Measurements from ENCODE around the gene SPEM1.

DNA sequence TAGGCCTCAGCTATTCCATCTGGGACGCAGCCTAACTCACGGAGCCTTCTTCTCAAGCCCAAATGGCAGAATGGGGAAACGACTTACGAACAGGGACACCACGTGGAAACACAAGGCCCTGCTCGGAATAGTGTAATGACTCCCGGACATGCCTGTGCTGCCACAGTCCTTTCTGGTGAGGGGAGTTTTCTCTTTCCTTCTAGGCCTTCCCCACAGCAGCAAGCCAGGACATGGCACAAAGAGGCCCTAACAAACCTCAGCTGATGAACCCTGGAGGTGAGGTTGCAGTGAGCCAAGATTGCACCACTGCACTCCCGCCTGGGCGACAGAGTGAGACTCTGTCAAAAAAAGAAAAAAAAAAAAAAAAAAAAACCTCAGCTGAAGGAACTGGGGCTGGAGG lies 44.0 kb downstream of the SPEM1 start:
- TF ChIP-seq, protein P1, sequence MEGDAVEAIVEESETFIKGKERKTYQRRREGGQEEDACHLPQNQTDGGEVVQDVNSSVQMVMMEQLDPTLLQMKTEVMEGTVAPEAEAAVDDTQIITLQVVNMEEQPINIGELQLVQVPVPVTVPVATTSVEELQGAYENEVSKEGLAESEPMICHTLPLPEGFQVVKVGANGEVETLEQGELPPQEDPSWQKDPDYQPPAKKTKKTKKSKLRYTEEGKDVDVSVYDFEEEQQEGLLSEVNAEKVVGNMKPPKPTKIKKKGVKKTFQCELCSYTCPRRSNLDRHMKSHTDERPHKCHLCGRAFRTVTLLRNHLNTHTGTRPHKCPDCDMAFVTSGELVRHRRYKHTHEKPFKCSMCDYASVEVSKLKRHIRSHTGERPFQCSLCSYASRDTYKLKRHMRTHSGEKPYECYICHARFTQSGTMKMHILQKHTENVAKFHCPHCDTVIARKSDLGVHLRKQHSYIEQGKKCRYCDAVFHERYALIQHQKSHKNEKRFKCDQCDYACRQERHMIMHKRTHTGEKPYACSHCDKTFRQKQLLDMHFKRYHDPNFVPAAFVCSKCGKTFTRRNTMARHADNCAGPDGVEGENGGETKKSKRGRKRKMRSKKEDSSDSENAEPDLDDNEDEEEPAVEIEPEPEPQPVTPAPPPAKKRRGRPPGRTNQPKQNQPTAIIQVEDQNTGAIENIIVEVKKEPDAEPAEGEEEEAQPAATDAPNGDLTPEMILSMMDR (IDR thresholded peaks at IDR 0.05; ENCODE audit: low read depth, low read length, poor library complexity, severe bottlenecking) = no peak
- no peak for TF ChIP-seq EZH2phosphoT487 (IDR thresholded peaks at IDR 0.05; ENCODE audit: borderline replicate concordance, low read length)

Measured in DOHH2 (cell line).